Glomerular visceral epithelial cell (primary cell): ENCODE measurements around the gene ASCL4.

ENCODE experiments used
- DNase-seq: peaks from one replicate; pipeline ENCODE4 v3.0.0-alpha.2; 2016; ENCODE audit errors: extremely low spot score

The ASCL4 gene

DNA sequence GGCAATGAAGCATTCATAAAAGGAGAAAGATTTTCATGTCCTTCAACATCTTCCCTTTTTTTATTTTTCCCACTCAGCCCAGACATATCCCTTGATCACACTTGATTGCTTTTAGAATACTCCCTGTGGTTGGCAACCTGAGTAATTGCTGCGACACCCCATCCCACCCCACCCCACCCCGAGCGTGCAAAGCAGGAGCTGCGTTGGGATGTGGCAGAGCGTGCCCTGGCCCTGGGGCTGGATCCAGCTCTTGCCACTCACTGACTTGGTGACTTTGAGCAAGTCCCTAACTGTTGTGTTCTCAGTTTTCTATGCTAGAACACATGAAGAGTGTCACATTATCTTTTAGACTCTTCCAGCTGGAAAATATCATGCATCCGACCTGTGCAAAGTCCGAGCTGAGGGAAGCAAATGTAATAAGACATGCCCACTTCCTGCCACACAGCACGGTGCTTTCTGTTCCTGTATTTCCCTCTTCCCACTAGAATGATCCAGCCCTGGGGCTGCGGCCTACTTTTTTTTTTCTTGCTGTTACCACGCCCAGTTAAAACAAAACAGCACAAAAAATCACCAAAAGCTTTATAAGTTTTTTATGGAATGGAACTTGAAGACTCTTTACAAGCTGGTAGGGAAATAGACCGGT is 4.0 kb downstream of the ASCL4 start:
- DNase-seq, result peak; percentile 6

DNA sequence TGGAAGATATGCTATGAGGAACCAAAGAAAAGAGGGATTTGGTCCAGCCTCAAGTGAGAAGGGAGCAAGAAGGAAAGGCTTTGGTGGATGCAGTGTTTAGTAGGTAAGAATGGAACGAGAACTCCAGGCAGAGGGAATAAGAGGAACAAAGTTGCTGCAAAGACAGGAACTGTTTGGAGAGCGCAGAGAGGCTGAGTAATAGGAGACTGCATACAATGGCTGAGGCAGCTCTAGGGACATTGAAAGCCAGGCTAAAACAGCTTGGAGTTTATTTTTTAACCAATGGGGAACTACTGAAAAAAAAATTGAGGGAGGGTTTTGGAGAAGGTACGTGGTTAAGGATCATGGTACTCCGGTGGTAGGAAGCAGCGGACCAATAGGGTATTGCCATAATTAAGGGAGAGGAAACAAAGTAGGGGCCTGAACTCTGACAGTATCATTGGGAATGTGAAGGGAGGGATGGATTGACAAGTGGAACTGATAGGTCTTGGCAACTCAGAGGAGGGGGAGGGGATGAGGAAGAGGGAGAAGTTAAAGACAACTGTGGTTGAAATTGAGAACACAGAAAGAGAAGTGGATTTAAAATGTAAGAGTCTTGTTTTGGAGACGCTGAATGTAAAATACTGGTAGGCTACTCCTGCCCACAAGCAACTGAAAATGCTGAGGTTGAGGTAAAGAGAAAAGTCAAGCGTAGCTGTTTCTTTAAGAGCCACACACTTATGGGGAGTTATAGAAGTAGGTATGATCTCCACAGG is 4.8 kb downstream of the ASCL4 start:
- no peak for DNase-seq

DNA sequence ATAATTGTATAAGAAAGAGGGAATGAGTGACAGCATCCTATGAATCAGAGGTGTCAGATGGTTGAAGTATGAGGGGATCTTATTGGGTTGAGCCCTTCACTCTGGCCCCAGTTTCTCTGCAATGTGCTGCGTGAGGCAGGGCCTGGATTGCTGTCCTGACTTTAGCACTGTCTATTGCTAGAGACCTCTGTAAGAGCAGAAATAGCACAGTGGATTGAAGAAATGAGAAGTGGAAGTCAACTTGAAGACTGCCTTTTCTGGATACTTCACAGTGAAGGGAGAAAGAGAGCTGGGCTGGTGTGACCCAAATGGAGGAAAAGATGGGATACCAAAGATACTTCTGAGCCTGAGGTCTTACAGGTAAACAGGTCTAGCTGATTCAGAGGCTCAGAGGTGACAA is 5.8 kb downstream of the ASCL4 start:
- DNase-seq, result no peak

DNA sequence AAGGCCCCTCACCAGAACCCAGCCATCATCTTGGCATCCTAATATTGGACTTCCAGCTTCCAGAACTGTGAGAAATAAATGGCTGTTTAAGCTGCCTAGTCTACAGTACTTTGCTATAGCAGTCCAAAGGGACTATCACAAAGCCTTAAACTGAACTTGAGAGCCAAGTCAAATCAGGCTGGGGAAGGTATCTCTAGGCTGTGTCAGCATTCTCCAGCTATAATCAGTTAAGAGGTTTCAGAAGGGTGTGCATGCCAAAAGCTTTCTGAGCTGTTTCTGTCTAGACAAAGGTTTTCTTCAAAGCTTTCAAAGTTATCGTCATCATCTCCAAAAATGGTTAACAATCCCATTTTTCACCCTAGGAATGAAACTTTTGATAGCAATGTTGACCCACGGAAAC is 7.6 kb downstream of the ASCL4 start:
- DNase-seq, result no peak

DNA sequence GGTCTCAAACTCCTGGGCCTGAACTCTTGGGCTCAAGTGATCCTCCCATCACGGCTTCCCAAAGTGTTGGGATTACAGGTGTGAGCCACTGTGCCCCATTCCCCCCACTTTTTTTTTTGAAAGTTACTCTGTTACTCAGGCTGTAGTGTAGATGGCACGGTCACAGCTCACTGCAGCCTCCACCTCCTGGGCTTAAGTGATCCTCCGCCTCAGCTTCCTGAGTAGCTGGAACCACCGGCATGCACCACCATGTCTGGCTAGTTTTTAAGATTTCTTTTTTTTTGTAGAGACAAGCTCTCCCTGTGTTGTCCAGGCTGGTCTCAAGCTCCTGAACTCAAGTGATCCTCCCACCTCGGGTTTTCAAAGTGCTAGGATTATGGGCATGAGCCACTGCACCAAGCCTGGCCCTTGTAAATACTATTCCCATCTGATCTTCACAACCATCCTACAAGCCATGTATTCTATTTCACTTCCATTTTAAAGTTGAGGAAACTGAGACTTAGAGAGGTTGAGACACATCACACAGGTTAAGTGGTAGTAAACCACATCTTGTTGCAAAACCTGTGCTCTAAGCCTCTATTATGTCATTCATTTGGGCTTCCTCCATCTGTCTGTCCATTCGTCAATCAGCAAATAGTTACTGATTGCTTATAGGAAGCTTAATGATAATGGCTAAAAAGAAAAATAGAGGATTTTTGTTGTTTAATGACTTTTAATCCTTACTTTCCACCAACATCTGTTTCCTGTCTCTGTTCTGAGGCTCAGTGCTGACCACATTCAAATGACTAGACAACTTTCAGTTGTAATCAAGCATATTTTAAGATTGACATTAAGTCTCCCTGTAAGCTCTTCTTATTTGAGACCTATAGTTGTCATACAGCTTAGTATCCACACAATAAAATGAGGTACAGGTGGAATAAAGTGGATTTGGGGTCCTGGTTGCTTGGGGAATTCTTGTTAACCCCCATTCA is 9.2 kb downstream of the ASCL4 start:
- no peak for DNase-seq

DNA sequence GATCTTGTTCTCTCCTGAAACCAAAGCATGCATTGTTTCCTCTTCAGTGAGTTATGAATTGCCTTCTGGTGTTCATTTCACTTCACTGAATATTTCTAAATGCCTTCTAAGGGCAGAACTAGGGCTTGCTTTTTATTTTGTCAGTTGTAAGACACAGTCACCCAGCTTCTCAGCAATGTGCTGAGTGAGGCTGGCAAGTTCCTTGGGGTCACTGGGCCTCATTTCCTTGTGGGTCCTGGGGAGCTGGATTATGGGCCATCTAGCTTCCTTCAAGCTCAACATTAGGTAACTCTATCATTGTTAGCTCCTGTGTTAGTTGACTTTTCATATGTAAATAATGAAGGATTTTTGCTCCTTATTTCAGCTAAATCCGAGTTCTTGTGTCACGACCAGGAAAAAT is 13.8 kb downstream of the ASCL4 start:
- DNase-seq, result no peak

DNA sequence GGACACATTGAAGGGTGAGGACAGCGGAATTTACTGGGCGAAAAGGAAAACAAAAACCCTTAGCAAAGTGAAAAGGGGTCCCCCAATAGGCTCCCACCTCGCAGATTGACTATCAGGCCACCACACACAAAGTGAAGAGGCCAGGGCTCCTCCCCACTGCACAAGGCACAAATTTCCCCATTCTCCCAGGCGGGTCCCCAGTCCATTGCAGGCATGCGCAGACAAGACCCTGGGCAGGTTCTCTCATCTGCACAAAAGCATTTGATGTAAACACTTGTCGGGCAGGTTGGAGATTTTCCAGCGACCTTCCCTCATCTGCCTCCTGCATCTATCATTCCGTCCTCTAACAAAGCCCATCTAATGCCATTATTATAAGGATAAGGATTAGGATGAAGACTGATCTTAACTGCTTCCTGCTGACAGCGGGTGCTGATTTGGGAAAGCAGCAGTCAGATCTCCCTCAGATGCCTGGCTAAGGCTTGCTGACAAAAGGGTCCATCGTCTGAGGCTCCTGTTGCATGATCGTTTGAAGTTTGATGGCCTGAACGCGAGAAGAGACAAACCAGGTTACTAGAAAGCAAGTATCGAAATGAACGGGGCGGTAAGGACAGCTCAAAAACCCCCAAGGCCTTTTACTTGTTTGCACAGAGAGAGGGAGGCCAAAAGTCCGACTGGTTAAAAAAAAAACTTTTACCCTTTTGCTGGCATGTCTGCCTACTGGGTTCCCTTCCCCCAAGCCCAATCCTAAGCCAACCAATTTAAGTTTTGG is 14.4 kb downstream of the ASCL4 start:
- DNase-seq, result no peak

DNA sequence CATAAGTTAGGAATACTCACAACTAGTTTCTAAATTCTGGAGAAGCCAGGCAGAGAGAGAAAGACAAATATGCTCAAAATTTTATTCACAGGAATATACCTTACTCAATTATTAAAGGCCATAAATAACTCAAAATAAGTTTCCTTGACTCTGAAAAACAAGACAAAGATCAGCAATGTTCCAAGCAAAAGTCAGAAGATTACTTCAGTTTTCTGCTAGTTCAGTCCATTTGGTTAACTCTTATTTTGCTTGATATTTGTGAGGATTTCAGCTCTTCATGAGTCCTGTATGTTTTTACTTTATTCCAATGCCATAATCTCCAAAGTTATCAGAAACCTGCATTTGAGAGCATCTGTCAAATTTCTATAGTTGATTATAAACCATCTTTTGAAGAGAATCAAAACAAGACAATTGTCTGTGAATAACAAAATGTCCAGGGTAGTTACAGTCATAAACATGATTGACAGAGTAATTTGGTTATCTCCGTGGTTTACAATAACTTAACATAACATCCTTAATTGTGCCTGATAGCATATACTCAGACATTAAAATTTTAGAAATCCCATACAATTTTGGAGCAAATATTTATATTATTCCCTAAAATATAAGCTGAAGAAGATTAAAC is 17.1 kb downstream of the ASCL4 start:
- no peak for DNase-seq

DNA sequence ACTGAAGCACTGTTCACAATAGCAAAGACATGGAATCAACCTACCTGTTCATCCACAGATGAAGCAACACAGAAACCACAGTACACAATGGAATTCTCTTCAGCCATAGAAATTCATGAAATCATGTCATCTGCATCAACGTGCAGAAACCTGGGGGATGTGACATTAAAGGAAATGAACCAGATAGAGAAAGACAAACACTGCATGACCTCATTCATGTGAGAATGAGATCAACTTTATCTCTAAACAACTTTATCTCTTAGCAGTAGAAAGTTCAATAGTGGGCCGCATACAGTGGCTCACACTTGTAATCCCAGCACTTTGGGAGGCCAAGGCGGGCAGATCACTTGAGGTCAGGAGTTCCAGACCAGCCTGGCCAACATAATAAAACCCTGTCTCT is 19.9 kb downstream of the ASCL4 start:
- DNase-seq, result no peak

DNA sequence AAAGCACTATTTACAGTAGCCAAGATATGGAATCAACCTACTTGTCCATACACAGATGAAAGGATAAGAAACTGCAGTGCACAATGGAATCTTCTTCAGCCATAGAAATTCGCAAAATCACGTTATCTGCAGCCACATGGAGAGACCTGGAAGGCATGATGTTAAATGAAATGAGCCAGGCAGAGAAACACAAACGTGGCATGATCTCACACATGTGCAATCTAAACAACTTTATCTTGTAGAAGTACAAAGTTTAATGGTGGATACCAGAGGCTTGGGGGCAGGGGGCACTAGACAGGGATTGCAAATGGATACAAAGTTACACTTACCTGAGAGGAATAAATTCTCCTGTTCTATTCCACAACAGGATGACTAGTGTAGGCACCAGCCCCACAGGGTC is 24.1 kb downstream of the ASCL4 start:
- DNase-seq, result no peak

DNA sequence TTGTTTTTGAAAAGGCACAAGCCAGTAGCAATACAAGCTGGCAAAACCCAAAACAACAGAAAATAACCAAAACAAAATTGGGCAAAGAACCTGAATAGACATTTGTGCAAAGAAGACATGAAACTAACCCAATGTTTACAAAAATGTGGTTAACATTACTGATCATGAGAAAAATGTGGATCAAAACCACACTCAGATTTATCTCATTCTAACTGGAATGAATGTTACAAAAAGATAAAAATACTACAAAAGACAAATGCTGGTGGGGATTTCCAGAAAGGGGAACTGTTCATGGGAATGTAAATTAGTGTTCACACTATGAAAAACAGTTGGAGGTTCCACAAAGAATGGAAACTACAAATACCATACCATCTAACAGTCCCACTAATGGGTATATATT is 26.6 kb downstream of the ASCL4 start:
- DNase-seq, result peak; percentile 7

DNA sequence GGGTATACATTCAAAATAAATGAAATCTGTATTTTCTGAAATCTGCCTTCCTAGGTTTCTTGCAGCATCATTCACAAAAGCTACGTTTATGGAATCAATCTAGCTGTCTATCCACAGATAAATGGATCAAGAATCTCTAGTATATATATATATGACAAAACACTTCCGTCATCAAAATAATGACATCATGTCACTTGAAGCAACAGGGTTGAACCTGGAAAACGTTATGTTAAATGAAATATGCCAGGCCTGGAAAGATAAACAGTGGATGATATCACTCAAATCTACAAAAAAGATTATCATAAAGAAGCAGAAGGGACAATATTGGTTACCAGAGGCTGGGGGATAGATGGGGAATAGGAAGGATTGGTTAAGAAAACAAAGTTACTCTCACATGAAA is 28.6 kb downstream of the ASCL4 start:
- no peak for DNase-seq

DNA sequence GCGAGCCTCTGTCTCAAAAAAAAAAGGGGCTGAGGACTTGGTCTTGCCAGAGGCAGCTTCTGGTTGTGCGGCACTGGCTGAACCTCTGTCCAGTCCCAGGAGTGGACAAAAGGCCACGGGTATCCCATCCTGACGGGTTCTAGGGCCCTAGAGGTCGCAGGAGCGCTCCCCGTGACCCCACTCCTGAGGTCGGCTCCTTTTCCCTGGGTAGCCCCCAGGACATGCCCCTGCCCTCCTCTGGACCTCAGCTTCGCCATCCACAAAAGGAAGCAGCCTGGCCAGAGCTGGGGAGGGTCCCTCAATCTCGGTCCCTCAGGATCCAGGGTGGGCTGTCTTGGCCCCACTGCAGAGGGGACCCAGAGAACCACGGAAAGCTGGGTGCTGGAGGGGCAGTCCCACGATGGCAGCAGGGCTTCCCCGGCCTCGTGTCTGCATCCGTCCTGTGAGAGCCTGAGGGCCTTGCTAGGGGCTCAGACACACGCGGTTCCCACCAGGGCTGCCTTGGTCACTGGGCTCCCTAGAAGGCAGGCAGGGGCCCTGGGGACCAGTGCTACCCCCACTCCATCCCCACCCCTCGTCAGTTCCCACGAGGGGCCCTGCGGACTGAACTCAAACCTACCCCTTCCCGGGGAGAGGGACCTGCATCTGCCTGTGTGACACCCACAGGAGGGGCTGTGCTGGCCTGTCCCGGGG is 31.1 kb downstream of the ASCL4 start:
- no peak for DNase-seq

DNA sequence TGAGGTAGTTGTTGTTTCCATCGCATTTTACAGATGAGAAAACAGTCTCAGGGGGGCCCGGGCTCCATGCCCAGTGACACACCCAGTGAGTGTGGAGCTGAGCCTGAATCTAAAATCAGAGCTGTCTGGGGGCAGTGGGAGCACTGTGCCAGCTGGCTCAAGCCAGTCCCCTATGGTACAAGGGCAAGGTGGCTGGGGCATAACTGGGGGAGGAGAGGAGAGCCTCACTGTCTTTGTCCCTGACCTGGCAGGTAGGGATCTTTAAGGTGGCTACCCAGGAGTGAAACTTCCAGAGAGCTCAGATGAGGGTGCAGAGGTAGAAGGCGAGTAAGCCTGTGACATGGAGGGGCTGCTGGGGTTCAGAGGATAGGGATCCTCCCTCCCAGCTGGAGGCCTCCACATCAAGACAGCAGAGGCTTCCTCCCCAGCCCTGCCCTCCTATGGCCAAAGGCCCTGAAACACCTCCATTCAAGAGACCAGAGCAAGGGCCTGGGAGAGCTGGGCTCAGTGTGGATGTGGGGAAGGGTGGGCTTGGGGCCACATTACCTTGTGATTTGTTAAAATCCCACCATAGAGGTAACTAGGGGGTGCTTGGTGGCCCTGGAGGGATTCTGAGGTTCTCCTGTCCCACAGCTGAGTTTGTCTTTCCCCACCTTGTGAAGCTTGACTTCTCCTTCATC is 33.1 kb downstream of the ASCL4 start:
- DNase-seq, result no peak

DNA sequence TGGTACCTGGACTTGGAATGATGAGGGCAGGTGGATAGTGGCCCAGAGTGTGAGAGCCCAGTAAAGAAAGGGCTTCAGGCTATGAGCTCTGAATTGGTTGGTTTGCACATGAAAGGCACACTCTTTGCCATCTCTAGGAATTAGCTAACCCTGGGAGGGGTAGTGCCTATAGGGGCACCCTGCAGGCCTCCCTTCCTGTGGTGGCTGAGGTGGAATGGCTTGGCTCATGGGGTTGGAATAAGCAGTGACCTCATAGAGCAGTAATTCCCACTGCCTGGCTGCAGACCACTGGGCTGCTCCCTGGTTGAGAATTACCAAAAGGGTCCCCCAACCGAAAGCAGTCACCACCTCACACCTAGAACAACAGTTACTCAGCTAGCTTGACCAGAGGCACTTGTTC is 42.7 kb downstream of the ASCL4 start:
- no peak for DNase-seq

DNA sequence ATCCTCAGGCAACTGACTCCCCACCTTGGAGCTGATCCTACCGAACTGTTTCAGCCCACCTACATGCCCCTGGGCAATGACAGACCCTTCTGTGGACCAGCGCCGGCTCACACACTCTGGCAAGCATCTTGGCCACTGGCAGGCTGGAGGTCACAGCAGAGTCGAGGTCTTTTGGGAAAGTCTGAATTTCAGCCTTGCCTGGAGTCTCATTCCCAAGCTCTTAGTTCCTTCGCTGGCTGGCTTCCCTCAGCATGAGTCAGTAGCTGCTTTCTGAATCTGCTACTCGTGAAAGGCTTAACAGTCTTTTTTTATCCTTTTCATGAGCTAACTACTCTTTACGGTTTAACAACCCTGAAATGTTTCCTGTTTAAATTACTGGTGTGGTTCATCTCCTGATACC is 44.5 kb downstream of the ASCL4 start:
- no peak for DNase-seq

DNA sequence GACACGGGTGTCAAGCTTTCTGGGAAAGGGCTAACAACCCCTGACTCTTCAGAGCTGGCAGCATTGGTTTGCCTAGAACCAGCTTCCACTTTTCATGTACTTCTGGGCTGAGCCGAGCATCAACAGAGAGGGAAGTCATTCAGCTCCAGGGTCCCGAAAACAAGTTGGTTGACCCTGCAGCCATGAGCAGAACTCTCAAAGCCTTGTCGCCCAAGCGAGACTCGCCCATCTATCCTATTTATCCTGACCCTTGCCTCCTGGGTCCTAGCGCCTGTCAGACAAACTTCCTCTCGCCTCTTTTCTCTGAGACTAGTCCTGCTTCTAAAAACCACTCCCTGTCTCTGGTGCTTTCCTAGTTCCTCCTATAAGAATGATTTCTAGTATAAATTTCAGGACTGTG is 47.9 kb downstream of the ASCL4 start:
- no peak for DNase-seq
